Left renal cortex interstitium (tissue), 4 donors: Measurements from ENCODE around the gene IL1RL1. TPM values are rescaled to one million over a fixed set of nuclear protein-coding genes. Genes with fewer than 3 reads are reported as not detected.

Experiments used
- polyA plus RNA-seq, 4 donors: library from polyadenylated mRNA; unstranded; fragments of 120-200 nt; gene quantifications; one replicate each; pipeline ENCODE4 v1.2.1, GENCODE V29; 2013; ENCODE audit not compliant: insufficient read length in 4 of 4

IL1RL1 gene
- polyA plus RNA-seq, 4 donors: 0.21 to 0.55 (median 0.41) TPM

Other genes starting within 250 kb of the IL1RL1 start
- 10 to 100 TPM; 28.5 to 40.0 (median 31.1) TPM for gene IL1R1, start 168.8 kb upstream of the IL1RL1 start, polyA plus RNA-seq
- 1 to 10 TPM in 2 of 4 donors, under 1 TPM in 2; 0.82 to 1.2 (median 1.0) TPM for gene IL1RL2, start 124.5 kb upstream of the IL1RL1 start, polyA plus RNA-seq
- gene IL18R1, start 44.2 kb downstream of the IL1RL1 start, polyA plus RNA-seq: 1 to 10 TPM; 1.8 to 3.3 (median 2.3) TPM
- gene IL18RAP, start 111.6 kb downstream of the IL1RL1 start, polyA plus RNA-seq: under 1 TPM; 0.11 to 0.47 (median 0.26) TPM
- gene SLC9A4, start 161.7 kb downstream of the IL1RL1 start, polyA plus RNA-seq: 10 to 100 TPM in 1 of 4 donors, 1 to 10 TPM in 3; 6.8 to 10.9 (median 7.1) TPM